Liver (tissue), 9 donors: ENCODE data around the gene ARHGAP5. TPM values are rescaled to one million over a fixed set of nuclear protein-coding genes. Genes with fewer than 3 reads are reported as not detected.

Experiments
- DNase-seq: peaks from one replicate; pipeline ENCODE4 v3.0.0-alpha.2; 2017; ENCODE audit warnings: low spot score
- H3K27ac ChIP-seq, 2 donors: one replicate each; pipeline ENCODE4 v1.7.0; 2013; ENCODE audit warnings: inconsistent platforms in 2 of 2, low read length in 2 of 2, control low read depth in 1 of 2, low read depth in 1 of 2, mild to moderate bottlenecking in 1 of 2
- H3K27me3 ChIP-seq, 4 donors: one replicate each; pipeline versions ENCODE4 v1.6.1 to v1.7.0; 2013; ENCODE audit warnings: low read length in 3 of 4, inconsistent platforms in 1 of 4, mild to moderate bottlenecking in 1 of 4, moderate library complexity in 1 of 4; ENCODE audit not compliant: control insufficient read depth in 4 of 4, insufficient read depth in 4 of 4
- H3K36me3 ChIP-seq, 4 donors: one replicate each; pipeline versions ENCODE4 v1.6.1 to v1.7.0; 2013; ENCODE audit warnings: low read length in 3 of 4, mild to moderate bottlenecking in 3 of 4, low read depth in 1 of 4, moderate library complexity in 1 of 4; ENCODE audit not compliant: control insufficient read depth in 4 of 4, insufficient read depth in 3 of 4
- H3K4me1 ChIP-seq, 4 donors: one replicate each; pipeline versions ENCODE4 v1.6.1 to v1.7.0; 2013; ENCODE audit warnings: low read length in 3 of 4, mild to moderate bottlenecking in 3 of 4, moderate library complexity in 1 of 4; ENCODE audit not compliant: control insufficient read depth in 4 of 4, insufficient read depth in 4 of 4
- H3K4me3 ChIP-seq, 3 donors: one replicate each; pipeline versions ENCODE4 v1.6.1 to v1.7.0; 2013; ENCODE audit warnings: low read length in 3 of 3, control low read depth in 1 of 3, low read depth in 1 of 3, mild to moderate bottlenecking in 1 of 3
- H3K9ac ChIP-seq, 2 donors: one replicate each; pipeline ENCODE4 v1.7.0; 2013; ENCODE audit warnings: low read length in 2 of 2, mild to moderate bottlenecking in 2 of 2, moderate library complexity in 2 of 2, control low read depth in 1 of 2, low read depth in 1 of 2
- H3K9me3 ChIP-seq, 4 donors: one replicate each; pipeline versions ENCODE4 v1.6.1 to v1.7.0; 2013; ENCODE audit warnings: low read length in 3 of 4; ENCODE audit not compliant: control insufficient read depth in 4 of 4
- EGR1 ChIP-seq, 2 donors: IDR thresholded peaks; 2 replicates each; pipeline ENCODE4 v1.6.1; 2016 to 2018; ENCODE audit warnings: antibody characterized with exemption in 2 of 2, low read depth in 2 of 2
- FOXA1 ChIP-seq: IDR thresholded peaks from 2 replicates; pipeline ENCODE4 v1.6.1; 2016; ENCODE audit warnings: antibody characterized with exemption
- FOXA2 ChIP-seq: IDR thresholded peaks from 2 replicates; pipeline ENCODE4 v1.6.1; 2016; ENCODE audit warnings: antibody characterized with exemption
- GABPA ChIP-seq, 2 donors: IDR thresholded peaks in 1 of 2; conservative IDR thresholded peaks in 1 of 2; 2 replicates each; pipeline ENCODE4 v1.6.1; 2016; ENCODE audit warnings: antibody characterized with exemption in 2 of 2, mild to moderate bottlenecking in 1 of 2, moderate library complexity in 1 of 2
- HNF4A ChIP-seq, 2 donors: conservative IDR thresholded peaks; 2 replicates each; pipeline ENCODE4 v1.6.1; 2016; ENCODE audit warnings: antibody characterized with exemption in 2 of 2, mild to moderate bottlenecking in 2 of 2
- HNF4G ChIP-seq: IDR thresholded peaks from 2 replicates; pipeline ENCODE4 v1.6.1; 2016; ENCODE audit warnings: antibody characterized with exemption
- JUND ChIP-seq, 2 donors: IDR thresholded peaks; 2 replicates each; pipeline ENCODE4 v1.6.1; 2016; ENCODE audit warnings: antibody characterized with exemption in 2 of 2
- MAX ChIP-seq: IDR thresholded peaks from 2 replicates; pipeline ENCODE4 v1.6.1; 2016; ENCODE audit warnings: antibody characterized with exemption
- NR2F2 ChIP-seq: IDR thresholded peaks from 2 replicates; pipeline ENCODE4 v1.6.1; 2016; ENCODE audit warnings: antibody characterized with exemption
- RAD21 ChIP-seq, 2 donors: IDR thresholded peaks; 2 replicates each; pipeline ENCODE4 v1.6.1; 2016; ENCODE audit warnings: antibody characterized with exemption in 2 of 2, mild to moderate bottlenecking in 2 of 2
- REST ChIP-seq: IDR thresholded peaks from 2 replicates; pipeline ENCODE4 v1.6.1; 2016; ENCODE audit warnings: antibody characterized with exemption, mild to moderate bottlenecking
- RXRA ChIP-seq, 2 donors: IDR thresholded peaks; 2 replicates each; pipeline ENCODE4 v1.6.1; 2017 to 2018; ENCODE audit warnings: antibody characterized with exemption in 2 of 2, mild to moderate bottlenecking in 1 of 2
- SP1 ChIP-seq: IDR thresholded peaks from 2 replicates; pipeline ENCODE4 v1.6.1; 2018; ENCODE audit warnings: antibody characterized with exemption, mild to moderate bottlenecking
- TAF1 ChIP-seq: conservative IDR thresholded peaks from 2 replicates; pipeline ENCODE4 v1.6.1; 2016; ENCODE audit warnings: antibody characterized with exemption, mild to moderate bottlenecking
- YY1 ChIP-seq: IDR thresholded peaks from 2 replicates; pipeline ENCODE4 v1.6.1; 2016; ENCODE audit warnings: antibody characterized with exemption, mild to moderate bottlenecking
- ZBTB33 ChIP-seq: IDR thresholded peaks from 2 replicates; pipeline ENCODE4 v1.6.1; 2016; ENCODE audit warnings: antibody characterized with exemption
- WGBS: extraction: QIAGEN DNeasy Blood & Tissue Kit; methylation state at CpG from one replicate; pipeline ENCODE4 v1.1.7; 2013; 5-methylcytosine and 5-hydroxymethylcytosine counted together
- polyA plus RNA-seq, 2 donors: library from polyadenylated mRNA; stranded (reverse) in 1 of 2; unstranded in 1 of 2; fragments of 200-250 nt in 1 of 2; fragments of >200 nt in 1 of 2; fragmentation: Nextera tagmentation in 1 of 2; extraction: Ambion mirVana in 1 of 2; gene quantifications; one replicate each; pipeline versions ENCODE4 v1.2.1 to v1.2.3, GENCODE V29; 2013 to 2015
- total RNA-seq, 2 donors: library from RNA; depleted of rRNA; stranded (reverse); fragments of >200 nt; gene quantifications; one replicate each; pipeline ENCODE4 v1.2.3, GENCODE V29; 2014
- TF ChIP-seq, protein P1 (sequence below): fragments of 150-350 bp; IDR thresholded peaks from 2 replicates; pipeline ENCODE4 v1.5.1; 2017; ENCODE audit warnings: improper control_type of control experiment, low read depth, low read length; ENCODE audit not compliant: missing input control
- TF ChIP-seq, protein P2 (sequence below): IDR thresholded peaks from 2 replicates; pipeline ENCODE4 v1.6.1; 2016; ENCODE audit warnings: antibody characterized with exemption
- donor health status: healthy.
- donor health status: healthy.
- donor health status: healthy.
- donor health status: healthy.
- donor health status: healthy.

The ARHGAP5 gene
- total and polyA plus RNA-seq, 4 donors = 9.6 to 48.7 (median 29.0) TPM

DNA sequence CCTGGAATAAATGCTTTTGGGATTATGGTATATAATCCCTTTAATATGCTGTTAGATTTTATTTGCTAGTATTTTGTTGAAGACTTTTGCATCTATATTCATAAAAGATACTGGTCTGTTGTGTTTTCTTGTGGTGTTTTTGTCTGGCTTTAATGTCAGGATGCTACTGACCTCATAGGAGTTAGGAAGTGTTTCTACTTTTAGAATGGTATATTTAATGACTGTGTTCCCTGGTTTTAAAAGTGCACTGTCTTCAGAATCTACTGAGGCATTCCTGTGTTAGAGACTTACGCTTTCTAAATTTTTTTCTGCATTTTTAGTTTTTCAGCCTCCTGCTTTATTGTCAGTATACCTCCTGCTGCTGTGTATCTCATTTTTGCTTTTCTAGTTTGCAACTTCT is 51.6 kb downstream of the ARHGAP5 start:
- Histone ChIP-seq H3K9me3 (no peaks in the 10 kb centered on the region), H3K36me3 (peaks cover 2 to 9% (median 4%) of the 10 kb centered on the region in 4 donors), H3K9ac (no peak overlapping the region), H3K27me3 (no peaks in the 10 kb centered on the region), H3K27ac (no peak overlapping the region), H3K4me3 (no peak overlapping the region), H3K4me1 (no peaks in the 10 kb centered on the region)
- TF ChIP-seq GABPA (IDR thresholded peaks at IDR 0.05 in 1 of 2, conservative IDR thresholded peaks at IDR 0.05 in 1 of 2) (no peak), ZBTB33 (no peak), NR2F2 (no peak), EGR1 (IDR thresholded peaks at IDR 0.05; ENCODE audit: low read depth in 2 of 2) (no peak), MAX (no peak), YY1 (no peak), TAF1 (no peak), FOXA1 (no peak), SP1 (no peak), REST (no peak), JUND (IDR thresholded peaks at IDR 0.05) (no peak), HNF4A (conservative IDR thresholded peaks at IDR 0.05) (no peak), RXRA (IDR thresholded peaks at IDR 0.05) (no peak), RAD21 (IDR thresholded peaks at IDR 0.05) (no peak), HNF4G (no peak), FOXA2 (no peak)
- TF ChIP-seq, protein P1, sequence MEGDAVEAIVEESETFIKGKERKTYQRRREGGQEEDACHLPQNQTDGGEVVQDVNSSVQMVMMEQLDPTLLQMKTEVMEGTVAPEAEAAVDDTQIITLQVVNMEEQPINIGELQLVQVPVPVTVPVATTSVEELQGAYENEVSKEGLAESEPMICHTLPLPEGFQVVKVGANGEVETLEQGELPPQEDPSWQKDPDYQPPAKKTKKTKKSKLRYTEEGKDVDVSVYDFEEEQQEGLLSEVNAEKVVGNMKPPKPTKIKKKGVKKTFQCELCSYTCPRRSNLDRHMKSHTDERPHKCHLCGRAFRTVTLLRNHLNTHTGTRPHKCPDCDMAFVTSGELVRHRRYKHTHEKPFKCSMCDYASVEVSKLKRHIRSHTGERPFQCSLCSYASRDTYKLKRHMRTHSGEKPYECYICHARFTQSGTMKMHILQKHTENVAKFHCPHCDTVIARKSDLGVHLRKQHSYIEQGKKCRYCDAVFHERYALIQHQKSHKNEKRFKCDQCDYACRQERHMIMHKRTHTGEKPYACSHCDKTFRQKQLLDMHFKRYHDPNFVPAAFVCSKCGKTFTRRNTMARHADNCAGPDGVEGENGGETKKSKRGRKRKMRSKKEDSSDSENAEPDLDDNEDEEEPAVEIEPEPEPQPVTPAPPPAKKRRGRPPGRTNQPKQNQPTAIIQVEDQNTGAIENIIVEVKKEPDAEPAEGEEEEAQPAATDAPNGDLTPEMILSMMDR = no peak
- TF ChIP-seq, protein P2, sequence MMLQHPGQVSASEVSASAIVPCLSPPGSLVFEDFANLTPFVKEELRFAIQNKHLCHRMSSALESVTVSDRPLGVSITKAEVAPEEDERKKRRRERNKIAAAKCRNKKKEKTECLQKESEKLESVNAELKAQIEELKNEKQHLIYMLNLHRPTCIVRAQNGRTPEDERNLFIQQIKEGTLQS = no peak
- 95% methylated on average over 1 of the region's 1 CpG for WGBS
- DNase-seq = no peak
